T-helper 22 cell (primary cell): ENCODE results near the gene SEMA3C.

Source experiments
- DNase-seq: peaks from one replicate; pipeline ENCODE4 v3.0.0-alpha.2; 2020; ENCODE audit warnings: low read depth

SEMA3C gene

DNA sequence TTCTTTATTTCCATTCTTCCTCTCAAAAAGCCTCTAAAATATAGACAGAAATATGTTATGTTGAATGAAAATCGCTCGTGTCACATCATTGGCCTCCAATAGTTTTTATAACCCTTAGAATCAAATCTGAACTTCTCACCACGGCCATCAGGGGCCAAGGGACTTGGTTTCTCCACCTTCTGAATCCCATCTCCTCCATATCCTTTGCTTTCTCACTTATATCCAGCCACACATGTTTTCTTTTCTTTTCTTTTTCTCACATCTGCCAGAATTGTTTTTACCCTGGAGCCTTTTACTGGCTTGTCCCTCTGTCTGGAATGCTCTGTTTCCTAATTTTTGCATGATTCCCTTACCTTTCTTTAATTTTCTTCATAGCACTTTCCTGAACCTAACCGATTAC is 184.8 kb downstream of the SEMA3C start:
- DNase-seq, result no peak

- DNase-seq, result no peak
Measured at GRCh38 chr7:80733333-80733915, 185.4 kb downstream of the SEMA3C start.

GRCh38 chr7:80732630-80733029 is 186.2 kb downstream of the SEMA3C start:
- DNase-seq, result no peak

DNA sequence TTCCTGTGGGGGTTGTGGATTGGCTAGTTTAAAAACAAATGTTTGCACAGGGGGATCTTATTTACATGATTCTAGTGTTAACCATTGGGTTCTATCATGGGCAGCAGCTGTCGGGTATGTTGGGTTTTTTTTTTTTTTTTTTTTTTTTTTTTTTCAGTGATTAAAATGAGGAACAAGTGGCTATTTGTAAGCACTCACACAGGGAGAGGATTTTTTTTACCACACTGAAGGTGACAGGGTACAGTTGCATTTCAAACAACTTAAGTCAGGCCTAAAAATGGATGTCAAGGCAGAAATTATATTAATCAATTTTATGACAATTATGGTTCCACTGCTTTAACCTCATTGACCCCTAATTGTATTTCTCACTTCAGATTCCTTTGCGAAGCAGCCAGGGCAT is 187.6 kb downstream of the SEMA3C start:
- no peak for DNase-seq

- DNase-seq, result no peak
Measured at GRCh38 chr7:80729591-80730320, 189.1 kb downstream of the SEMA3C start.

DNA sequence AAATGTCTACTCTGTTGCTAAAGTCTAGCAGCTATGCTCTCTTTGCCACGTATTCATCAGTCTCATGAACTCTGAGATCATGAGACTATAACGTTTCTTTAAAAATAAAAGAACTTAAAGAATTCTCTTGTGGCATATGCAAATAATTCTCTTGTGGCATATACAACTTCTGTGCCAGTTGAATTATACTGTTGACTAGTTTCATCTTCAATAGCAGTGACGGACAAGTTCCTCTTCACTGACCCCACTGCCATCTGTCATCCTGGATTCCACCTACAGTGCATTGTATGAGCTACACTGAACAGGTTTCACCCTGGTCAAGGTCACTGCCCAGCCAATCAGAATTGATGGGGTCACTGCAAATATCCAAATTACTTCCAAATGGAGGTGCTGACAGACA is 192.2 kb downstream of the SEMA3C start:
- DNase-seq, result no peak

GRCh38 chr7:80725181-80725611 is 193.7 kb downstream of the SEMA3C start:
- DNase-seq, result no peak

DNA sequence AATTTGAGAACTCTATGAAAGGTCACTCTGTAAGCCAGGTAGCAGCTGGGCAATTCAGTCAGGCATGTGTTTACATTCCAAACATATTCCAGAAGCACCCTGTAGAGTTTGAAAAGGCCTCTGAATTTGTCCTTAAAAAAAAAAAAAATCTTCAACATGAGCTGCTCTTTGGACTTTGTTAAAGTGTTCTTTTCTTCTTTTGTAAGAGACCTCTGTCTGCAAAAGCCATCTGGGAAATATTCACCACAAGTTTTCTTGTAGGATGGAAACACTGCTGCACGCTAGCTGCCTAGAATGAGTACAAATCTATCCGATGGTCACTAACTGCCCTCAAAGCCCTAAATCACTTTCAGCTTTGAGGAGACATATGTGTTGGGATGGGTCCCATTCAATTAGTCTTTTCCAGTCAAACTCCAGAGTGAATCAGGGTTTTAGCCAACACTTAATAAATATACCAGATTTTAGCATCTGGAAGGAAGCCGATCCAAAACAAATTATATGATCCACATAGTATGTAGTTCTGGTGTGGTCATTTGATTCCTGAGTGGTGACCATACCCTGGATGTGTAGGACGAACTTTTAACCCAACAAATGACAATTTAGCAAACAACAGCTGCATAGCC is 194.5 kb downstream of the SEMA3C start:
- no peak for DNase-seq

- DNase-seq, result no peak
Measured at GRCh38 chr7:80722616-80723195, 196.1 kb downstream of the SEMA3C start.

GRCh38 chr7:80721883-80722615 is 196.8 kb downstream of the SEMA3C start:
- no peak for DNase-seq

DNA sequence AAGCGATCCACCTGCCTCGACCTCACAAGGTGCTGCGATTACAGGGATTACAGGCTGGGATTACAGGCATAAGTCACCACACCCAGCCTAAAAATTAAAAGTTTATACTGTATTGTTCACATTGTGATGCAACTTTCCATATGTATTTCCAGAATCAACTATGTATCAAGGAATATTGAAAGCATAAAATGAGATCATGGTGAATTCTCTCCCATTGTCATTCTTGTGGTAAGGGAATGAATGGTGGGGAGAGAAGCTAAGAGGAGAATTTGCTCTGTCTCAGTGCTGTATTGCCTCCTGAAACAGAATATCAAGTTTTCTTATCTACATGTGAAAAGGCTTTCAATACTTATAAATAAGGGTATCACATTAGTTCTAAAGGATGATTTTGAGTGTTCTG is 198.7 kb downstream of the SEMA3C start:
- no peak for DNase-seq

DNA sequence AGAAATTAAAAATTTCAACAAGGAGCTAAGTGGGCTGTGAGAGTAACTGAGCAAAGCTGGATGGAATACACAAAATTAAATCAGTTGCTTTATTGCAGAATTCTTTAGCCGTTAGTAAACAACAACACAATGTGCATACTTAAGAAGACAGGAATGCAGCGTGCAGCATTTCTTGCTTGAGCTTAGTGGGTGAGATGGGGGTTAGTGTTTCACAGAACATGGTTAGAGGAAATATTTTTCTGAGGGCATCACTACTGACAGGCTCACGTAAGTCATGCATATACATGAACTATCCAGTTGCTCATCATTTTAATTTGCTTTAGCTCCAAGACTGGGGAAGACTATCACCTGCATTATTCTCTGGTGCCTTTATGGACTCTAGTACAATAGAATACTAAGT is 199.6 kb downstream of the SEMA3C start:
- DNase-seq, result no peak

DNA sequence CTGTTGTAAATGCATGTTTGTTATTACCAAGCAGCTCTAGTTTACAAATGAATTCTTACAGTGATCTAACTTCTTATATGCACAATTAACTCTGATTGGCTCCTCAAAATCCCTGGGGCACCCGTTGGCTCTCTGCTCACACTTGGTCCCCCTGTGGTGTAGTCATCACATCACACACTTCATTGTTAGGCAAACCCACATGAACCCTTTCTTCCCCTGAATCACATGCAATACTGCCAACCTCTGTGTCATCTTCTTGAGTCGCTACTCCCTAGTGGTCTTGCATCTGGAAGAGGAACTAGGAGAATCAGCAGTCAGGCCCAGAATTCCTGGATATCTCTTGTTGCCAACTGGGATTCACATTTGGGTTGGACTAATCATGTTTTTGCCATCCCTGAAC is 207.3 kb downstream of the SEMA3C start:
- DNase-seq, result no peak

DNA sequence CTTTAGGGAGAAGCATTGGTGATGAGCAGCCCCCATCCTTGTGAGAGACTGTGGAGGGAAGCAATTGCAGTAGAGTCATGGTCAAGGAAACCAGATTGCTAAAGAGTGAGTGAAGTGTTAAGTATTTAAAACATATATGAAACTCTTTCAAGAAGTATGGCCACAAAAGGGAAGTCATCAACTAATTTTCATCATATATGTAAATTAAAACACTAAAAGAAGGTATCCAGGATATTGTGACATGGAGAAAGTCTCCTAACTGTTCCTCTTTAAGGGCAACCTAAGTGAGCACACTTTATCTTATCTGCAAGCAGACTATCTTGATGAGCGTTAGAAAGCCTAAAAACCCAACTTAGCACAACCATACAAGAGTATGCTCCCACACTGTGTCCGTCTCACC is 210.7 kb downstream of the SEMA3C start:
- DNase-seq, result no peak

DNA sequence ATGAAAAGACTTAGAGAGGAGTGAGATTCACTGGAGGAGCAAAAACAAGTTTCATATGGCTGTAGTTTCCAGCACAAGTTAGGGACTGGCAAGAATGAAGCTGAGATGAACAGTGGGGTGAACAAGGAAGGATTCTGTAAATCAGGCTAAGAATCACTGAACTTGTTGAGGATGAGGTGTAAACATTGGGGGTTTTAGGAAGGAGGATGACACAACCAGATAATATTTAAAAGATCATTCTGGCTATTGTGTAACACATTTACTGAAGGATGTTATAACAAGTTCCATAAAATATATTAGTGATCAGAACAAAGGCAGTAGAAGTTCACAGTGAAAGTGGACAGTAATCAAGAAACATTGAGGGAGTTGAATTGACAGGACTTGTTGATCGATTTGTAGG is 211.5 kb downstream of the SEMA3C start:
- DNase-seq, result no peak

GRCh38 chr7:80705130-80705781 is 213.6 kb downstream of the SEMA3C start:
- DNase-seq, result no peak

GRCh38 chr7:80703272-80703671 is 215.6 kb downstream of the SEMA3C start:
- DNase-seq, result no peak

DNA sequence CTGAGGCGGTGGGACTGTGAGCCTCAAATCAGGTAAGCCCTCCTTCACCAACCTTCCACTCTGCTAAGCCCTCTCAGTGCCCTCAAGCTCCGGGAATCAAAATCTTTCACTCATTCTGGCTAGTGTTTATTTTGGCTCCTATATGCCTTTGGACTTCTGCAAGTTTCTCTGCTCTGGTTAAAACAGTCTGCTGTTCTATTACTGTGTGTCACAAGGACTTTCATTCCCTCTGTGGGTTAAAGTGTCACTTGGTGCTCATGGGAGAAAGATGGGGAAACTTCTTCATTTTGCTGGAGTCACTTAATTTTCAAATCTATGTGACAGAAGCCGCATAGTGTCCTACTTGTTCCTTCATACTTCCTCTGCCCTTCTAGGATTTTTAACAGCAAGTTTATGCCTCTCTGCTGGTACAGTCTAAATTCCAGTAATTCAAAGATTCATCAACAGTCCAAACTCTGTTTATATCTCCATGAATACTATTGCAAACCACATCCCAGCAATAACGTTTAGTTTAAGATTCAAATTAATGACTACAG is 219.1 kb downstream of the SEMA3C start:
- no peak for DNase-seq

- DNase-seq, result no peak
Measured at GRCh38 chr7:80699045-80699638, 219.7 kb downstream of the SEMA3C start.
